Fibroblast of lung (primary cell): Measurements from ENCODE around the gene ALG1. TPM values are rescaled to one million over a fixed set of nuclear protein-coding genes. Genes with fewer than 3 reads are reported as not detected.

Source experiments
- DNase-seq, 2 donors: peaks; one replicate each; pipeline versions ENCODE4 v3.0.0 to v3.0.0-alpha.2; 2010; ENCODE audit warnings: low read depth in 2 of 2
- H2AFZ ChIP-seq: 2 replicates; pipeline ENCODE4 v1.5.1; 2012; ENCODE audit warnings: low read length, control low read depth, inconsistent platforms
- H3K27ac ChIP-seq: 2 replicates; pipeline ENCODE4 v1.5.1; 2011; ENCODE audit warnings: low read length, control low read depth; ENCODE audit not compliant: insufficient read depth
- H3K27me3 ChIP-seq: 2 replicates; pipeline ENCODE4 v1.5.1; 2011; ENCODE audit warnings: mild to moderate bottlenecking, low read length; ENCODE audit not compliant: control insufficient read depth, insufficient read depth
- H3K36me3 ChIP-seq: 2 replicates; pipeline ENCODE4 v1.5.1; 2011; ENCODE audit warnings: low read length; ENCODE audit not compliant: control insufficient read depth, insufficient read depth
- H3K4me1 ChIP-seq: 2 replicates; pipeline ENCODE4 v1.5.1; 2011; ENCODE audit warnings: low read length; ENCODE audit not compliant: control insufficient read depth, insufficient read depth; ENCODE audit errors: extremely low read depth
- H3K4me2 ChIP-seq: 2 replicates; pipeline ENCODE4 v1.5.1; 2011; ENCODE audit warnings: low read length, control low read depth; ENCODE audit not compliant: insufficient read depth; ENCODE audit errors: extremely low read depth
- H3K4me3 ChIP-seq, 4 experiments: fragments of 200-600 bp in 1 of 4; sonication (generic) in 1 of 4; replicated peaks in 1 of 4; 2 replicates each; pipeline ENCODE4 v1.5.1; 2011 to 2016; ENCODE audit warnings: low read length in 4 of 4, low read depth in 3 of 4, mild to moderate bottlenecking in 3 of 4, control low read depth in 2 of 4, inconsistent platforms in 1 of 4, mixed read lengths in 1 of 4; ENCODE audit not compliant: insufficient read depth in 1 of 4; ENCODE audit errors: control extremely low read depth in 1 of 4
- H3K79me2 ChIP-seq: 2 replicates; pipeline ENCODE4 v1.5.1; 2012; ENCODE audit warnings: mild to moderate bottlenecking, low read length, inconsistent platforms; ENCODE audit not compliant: control insufficient read depth, insufficient read depth
- H3K9ac ChIP-seq: 2 replicates; pipeline ENCODE4 v1.5.1; 2011; ENCODE audit warnings: mild to moderate bottlenecking, low read length, control low read depth; ENCODE audit not compliant: insufficient read depth
- H3K9me3 ChIP-seq: 2 replicates; pipeline ENCODE4 v1.5.1; 2012; ENCODE audit warnings: low read depth, low read length; ENCODE audit not compliant: control insufficient read depth, insufficient read depth
- H4K20me1 ChIP-seq: 2 replicates; pipeline ENCODE4 v1.5.1; 2011; ENCODE audit warnings: low read length; ENCODE audit not compliant: control insufficient read depth, insufficient read depth; ENCODE audit errors: extremely low read depth
- CTCF ChIP-seq, 2 donors: IDR thresholded peaks in 1 of 2; conservative IDR thresholded peaks in 1 of 2; 1 replicate in 1 of 2; 2 replicates in 1 of 2; pipeline ENCODE4 v1.5.1; 2011 to 2012; ENCODE audit warnings: low read length in 2 of 2, control low read depth in 1 of 2, inconsistent platforms in 1 of 2, low read depth in 1 of 2, mild to moderate bottlenecking in 1 of 2
- EZH2 ChIP-seq: IDR thresholded peaks from 2 replicates; pipeline ENCODE4 v1.5.1; 2012; ENCODE audit warnings: low read length, control low read depth, mild to moderate bottlenecking; ENCODE audit errors: missing control alignments
- polyA plus RNA-seq, 2 donors: library from polyadenylated mRNA; depleted of rRNA in 1 of 2; stranded (reverse) in 1 of 2; unstranded in 1 of 2; fragments of >200 nt; gene quantifications; 2 replicates each; pipeline ENCODE4 v1.2.1, GENCODE V29; 2011 to 2012; ENCODE audit warnings: missing spikeins in 1 of 2
- total RNA-seq: library from RNA; depleted of rRNA; stranded (reverse); fragments of >200 nt; gene quantifications from 2 replicates; pipeline ENCODE4 v1.2.1, GENCODE V29; 2014

The ALG1 gene
- total and polyA plus RNA-seq, 2 donors (not counting 1 experiment from before 2014, with no cell fraction given) = 26.2 to 29.2 TPM

GRCh38 chr16:5046914-5047313, 24.7 kb upstream of the ALG1 start:
- Histone ChIP-seq H3K27ac (no peak overlapping the region), H3K4me3 (no peak overlapping the region), H3K4me2 (no peak overlapping the region), H3K36me3 (no peaks in the 10 kb centered on the region), H3K4me1 (no peaks in the 10 kb centered on the region), H3K79me2 (no peaks in the 10 kb centered on the region), H3K9me3 (no peaks in the 10 kb centered on the region), H3K9ac (no peak overlapping the region), H4K20me1 (no peaks in the 10 kb centered on the region), H2AFZ (no peak overlapping the region), H3K27me3 (no peaks in the 10 kb centered on the region)
- no peak for DNase-seq
- TF ChIP-seq CTCF (conservative IDR thresholded peaks at IDR 0.05 in 1 of 2, IDR thresholded peaks at IDR 0.05 in 1 of 2; ENCODE audit: low read depth in 1 of 2, low read length in 2 of 2) (no peak), EZH2 (no peak)

- H3K27ac ChIP-seq = no peak overlapping the region
- no peaks in the 10 kb centered on the region for H3K36me3 ChIP-seq
- H4K20me1 ChIP-seq = no peaks in the 10 kb centered on the region
- no peaks in the 10 kb centered on the region for H3K27me3 ChIP-seq
- TF ChIP-seq EZH2 = no peak
- no peak for TF ChIP-seq CTCF (conservative IDR thresholded peaks at IDR 0.05 in 1 of 2, IDR thresholded peaks at IDR 0.05 in 1 of 2; ENCODE audit: low read depth in 1 of 2, low read length in 2 of 2)
- no peaks in the 10 kb centered on the region for H3K9me3 ChIP-seq
- H3K9ac ChIP-seq = no peak overlapping the region
- no peak for DNase-seq
- no peak overlapping the region for H3K4me2 ChIP-seq
- no peaks in the 10 kb centered on the region for H3K4me1 ChIP-seq
- H2AFZ ChIP-seq = no peak overlapping the region
- H3K79me2 ChIP-seq = no peaks in the 10 kb centered on the region
- no peak overlapping the region for H3K4me3 ChIP-seq
These were observed 16.5 kb upstream of the ALG1 start for GRCh38 chr16:5054876-5055865.

GRCh38 chr16:5056352-5056751, 15.3 kb upstream of the ALG1 start:
- DNase-seq = no peak
- H4K20me1 ChIP-seq = no peaks in the 10 kb centered on the region
- no peaks in the 10 kb centered on the region for H3K36me3 ChIP-seq
- H3K79me2 ChIP-seq = no peaks in the 10 kb centered on the region
- no peaks in the 10 kb centered on the region for H3K9me3 ChIP-seq
- TF ChIP-seq CTCF (conservative IDR thresholded peaks at IDR 0.05 in 1 of 2, IDR thresholded peaks at IDR 0.05 in 1 of 2; ENCODE audit: low read depth in 1 of 2, low read length in 2 of 2) = peak; percentile 33 to 50
- TF ChIP-seq EZH2 = no peak
- H3K27ac ChIP-seq = no peak overlapping the region
- no peaks in the 10 kb centered on the region for H3K4me1 ChIP-seq
- H3K9ac ChIP-seq = no peak overlapping the region
- H3K4me2 ChIP-seq = no peak overlapping the region
- no peaks in the 10 kb centered on the region for H3K27me3 ChIP-seq
- H3K4me3 ChIP-seq = no peak overlapping the region
- H2AFZ ChIP-seq = no peak overlapping the region
